ENCODE measurements around the gene ATG4A.

DNA sequence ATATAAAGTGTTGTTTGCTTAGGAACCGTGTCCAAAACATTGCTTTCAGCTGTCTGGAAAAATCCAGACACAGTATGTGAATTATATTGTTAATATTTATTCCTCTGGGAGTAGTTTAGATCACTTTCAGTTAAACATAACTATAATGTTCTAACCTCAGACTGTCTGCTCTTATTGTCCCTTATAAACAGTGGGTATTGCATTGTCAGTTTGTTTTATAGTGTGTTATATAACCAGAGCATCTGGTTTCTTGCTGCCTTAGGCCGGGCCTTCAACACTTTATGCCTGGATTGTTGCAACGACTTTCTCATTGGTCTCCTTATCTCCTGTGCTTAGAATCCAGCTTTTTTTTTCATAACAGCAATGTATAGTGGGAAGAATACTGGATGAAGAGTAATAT, 26.4 kb downstream of the ATG4A start:
- TF ChIP-seq POLR2A (IDR thresholded peaks at IDR 0.05) (no peak), EP300 (IDR thresholded peaks at IDR 0.05) (no peak)
- TF ChIP-seq, protein P1, sequence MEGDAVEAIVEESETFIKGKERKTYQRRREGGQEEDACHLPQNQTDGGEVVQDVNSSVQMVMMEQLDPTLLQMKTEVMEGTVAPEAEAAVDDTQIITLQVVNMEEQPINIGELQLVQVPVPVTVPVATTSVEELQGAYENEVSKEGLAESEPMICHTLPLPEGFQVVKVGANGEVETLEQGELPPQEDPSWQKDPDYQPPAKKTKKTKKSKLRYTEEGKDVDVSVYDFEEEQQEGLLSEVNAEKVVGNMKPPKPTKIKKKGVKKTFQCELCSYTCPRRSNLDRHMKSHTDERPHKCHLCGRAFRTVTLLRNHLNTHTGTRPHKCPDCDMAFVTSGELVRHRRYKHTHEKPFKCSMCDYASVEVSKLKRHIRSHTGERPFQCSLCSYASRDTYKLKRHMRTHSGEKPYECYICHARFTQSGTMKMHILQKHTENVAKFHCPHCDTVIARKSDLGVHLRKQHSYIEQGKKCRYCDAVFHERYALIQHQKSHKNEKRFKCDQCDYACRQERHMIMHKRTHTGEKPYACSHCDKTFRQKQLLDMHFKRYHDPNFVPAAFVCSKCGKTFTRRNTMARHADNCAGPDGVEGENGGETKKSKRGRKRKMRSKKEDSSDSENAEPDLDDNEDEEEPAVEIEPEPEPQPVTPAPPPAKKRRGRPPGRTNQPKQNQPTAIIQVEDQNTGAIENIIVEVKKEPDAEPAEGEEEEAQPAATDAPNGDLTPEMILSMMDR (IDR thresholded peaks at IDR 0.05) = no peak
